Measurements from ENCODE around the gene DHX57.

DHX57 gene

GRCh38 chr2:38750891-38751595 is 124.7 kb downstream of the DHX57 start, which contains the start of gene SRSF7:
TSS of gene SRSF7 (minus strand) at chr2:38751361. CDS start at chr2:38751256, 105 bp downstream.
- H3K9me3 ChIP-seq, result no peaks in the 10 kb centered on the region
- H3K4me3 ChIP-seq, result peak within 1 kb of the TSS; percentile 56 to 82
- H3K4me1 ChIP-seq, result peaks cover 0 to 40% (median 19%) of the 10 kb centered on the region in 4 donors
- H3K27me3 ChIP-seq, result no peaks in the 10 kb centered on the region
- intact Hi-C loops (cut with DNase I; ENCODE audit: low total_unique reads), result loop anchor here (2.0 kb wide), 1 partner anchor 148 kb away; the partner anchor contains the start of gene HNRNPLL
- TF ChIP-seq CTCF (IDR thresholded peaks at IDR 0.05), result peak in 1 of 2 experiments; percentile 22
- H3K36me3 ChIP-seq, result peaks cover 32 to 36% (median 33%) of the 10 kb centered on the region in 3 donors
- peak within 1 kb of the TSS; percentile 83 to 99 for H3K27ac ChIP-seq
- DNase-seq, result peak; percentile 98 to 99

GRCh38 chr2:38750011-38750890 is 125.5 kb downstream of the DHX57 start:
- Histone ChIP-seq H3K27ac (peak overlapping the region; percentile 83 to 99), H3K36me3 (peaks cover 39 to 43% (median 41%) of the 10 kb centered on the region in 3 donors), H3K4me1 (peaks cover 0 to 48% (median 23%) of the 10 kb centered on the region in 4 donors), H3K9me3 (no peaks in the 10 kb centered on the region), H3K27me3 (no peaks in the 10 kb centered on the region), H3K4me3 (peak overlapping the region; percentile 56 to 82)
- no peak for TF ChIP-seq CTCF (IDR thresholded peaks at IDR 0.05)
- intact Hi-C loops (cut with DNase I; ENCODE audit: low total_unique reads), result loop anchor here (2.0 kb wide), 1 partner anchor 147 kb away; the partner anchor contains the start of gene HNRNPLL
- peak; percentile 65 to 83 for DNase-seq

- peak overlapping the region; percentile 83 to 99 for H3K27ac ChIP-seq
- no peaks in the 10 kb centered on the region for H3K9me3 ChIP-seq
- intact Hi-C loops (cut with DNase I; ENCODE audit: low total_unique reads), result loop anchor here (10.0 kb wide), 1 partner anchor 424 kb away; no protein-coding TSS in a partner anchor
- peak overlapping the region; percentile 56 to 82 for H3K4me3 ChIP-seq
- H3K4me1 ChIP-seq, result peaks cover 0 to 51% (median 23%) of the 10 kb centered on the region in 4 donors
- no peak for TF ChIP-seq CTCF (IDR thresholded peaks at IDR 0.05)
- H3K27me3 ChIP-seq, result no peaks in the 10 kb centered on the region
- DNase-seq, result no peak
- peaks cover 45 to 54% (median 50%) of the 10 kb centered on the region in 3 donors for H3K36me3 ChIP-seq
Measured at GRCh38 chr2:38748943-38749804, 126.6 kb downstream of the DHX57 start.

- peak overlapping the region in 1 of 2 donors; percentile 14 for H3K27ac ChIP-seq
- no peak for TF ChIP-seq CTCF (IDR thresholded peaks at IDR 0.05)
- H3K36me3 ChIP-seq, result peaks cover 50 to 62% (median 58%) of the 10 kb centered on the region in 3 donors
- H3K4me1 ChIP-seq, result peaks cover 0 to 56% (median 23%) of the 10 kb centered on the region in 4 donors
- intact Hi-C loops (cut with DNase I; ENCODE audit: low total_unique reads), result loop anchor here (10.0 kb wide), 1 partner anchor 424 kb away; no protein-coding TSS in a partner anchor
- H3K4me3 ChIP-seq, result no peak overlapping the region
- H3K9me3 ChIP-seq, result no peaks in the 10 kb centered on the region
- no peak for DNase-seq
- H3K27me3 ChIP-seq, result no peaks in the 10 kb centered on the region
Measured at GRCh38 chr2:38748391-38748790, 127.3 kb downstream of the DHX57 start.

All from tibial artery (tissue), 4 donors.